Activated CD4-positive, alpha-beta T cell treated with anti-CD3 and anti-CD28 coated beads for 24 hours (primary cell): ENCODE results near the gene FBXW5.

Experiments
- DNase-seq, 2 donors: peaks; one replicate each; pipeline ENCODE4 v3.0.0-alpha.2; 2020; ENCODE audit warnings: low read depth in 2 of 2

FBXW5 gene

DNA sequence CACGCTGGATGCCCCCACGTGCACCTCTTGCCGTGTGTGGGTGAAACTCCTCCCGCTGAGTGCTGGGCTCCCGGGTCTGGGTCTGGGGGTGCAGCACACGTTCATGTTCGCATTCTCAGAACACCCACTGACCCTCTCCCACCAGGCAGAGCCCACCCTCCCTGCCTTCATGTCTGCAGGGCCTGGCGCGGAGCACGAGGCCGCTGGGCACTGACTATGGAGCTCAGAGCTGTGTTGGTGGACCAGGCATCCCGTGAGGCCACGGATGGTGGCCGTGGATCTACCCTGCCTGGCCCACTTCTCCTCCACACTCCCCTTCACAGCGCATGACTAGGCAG is 16.4 kb upstream of the FBXW5 start:
- DNase-seq = no peak

GRCh38 chr9:136960212-136960937 is 15.8 kb upstream of the FBXW5 start:
- DNase-seq = no peak

DNA sequence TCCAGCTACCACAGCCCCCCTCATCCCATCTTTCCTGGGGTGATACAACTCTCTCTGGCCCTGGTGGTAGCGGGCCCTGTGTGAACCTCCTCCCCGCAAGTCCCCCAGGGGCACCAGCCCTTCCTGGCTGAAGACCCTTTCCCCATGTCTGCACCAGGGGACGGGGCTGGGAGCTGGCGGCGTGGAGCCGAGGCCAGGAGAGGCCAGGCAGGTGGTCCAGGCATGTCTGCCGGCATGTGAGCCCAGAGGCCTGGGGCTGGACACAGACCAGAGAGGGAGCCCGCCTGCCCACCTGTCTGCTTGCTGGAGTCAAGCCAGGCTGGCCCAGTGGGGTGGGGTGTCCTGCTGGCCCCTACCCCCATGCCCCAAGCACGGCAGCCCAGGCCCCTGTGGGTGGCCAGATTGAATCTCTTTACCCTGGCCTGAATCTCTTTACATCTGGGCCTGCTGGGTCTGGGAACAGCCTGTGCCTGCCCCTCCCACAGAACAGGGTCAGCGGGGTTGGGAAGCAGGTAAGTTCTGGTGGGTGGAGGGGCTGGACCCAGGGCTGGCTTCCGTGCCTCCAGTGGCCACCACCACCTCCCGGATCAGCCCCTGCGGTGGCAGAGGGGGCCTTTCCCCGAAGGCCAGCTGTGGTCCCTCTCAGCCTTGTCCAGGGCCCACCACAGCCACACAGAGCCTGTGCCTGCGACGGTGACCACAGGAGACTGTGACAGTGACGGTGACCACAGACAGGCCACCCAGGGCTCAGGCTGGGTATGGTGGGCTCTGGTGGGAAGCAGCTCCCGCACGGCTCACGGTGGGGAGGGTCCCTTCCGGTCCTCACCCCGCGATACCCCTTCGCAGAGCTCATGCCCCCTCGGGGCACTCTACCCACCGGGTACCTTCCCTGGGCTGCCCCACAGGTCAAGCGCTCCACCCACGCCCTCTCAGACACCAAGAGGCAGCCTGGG is 14.6 kb upstream of the FBXW5 start:
- no peak for DNase-seq

GRCh38 chr9:136958473-136958872 is 13.9 kb upstream of the FBXW5 start:
- no peak for DNase-seq

DNA sequence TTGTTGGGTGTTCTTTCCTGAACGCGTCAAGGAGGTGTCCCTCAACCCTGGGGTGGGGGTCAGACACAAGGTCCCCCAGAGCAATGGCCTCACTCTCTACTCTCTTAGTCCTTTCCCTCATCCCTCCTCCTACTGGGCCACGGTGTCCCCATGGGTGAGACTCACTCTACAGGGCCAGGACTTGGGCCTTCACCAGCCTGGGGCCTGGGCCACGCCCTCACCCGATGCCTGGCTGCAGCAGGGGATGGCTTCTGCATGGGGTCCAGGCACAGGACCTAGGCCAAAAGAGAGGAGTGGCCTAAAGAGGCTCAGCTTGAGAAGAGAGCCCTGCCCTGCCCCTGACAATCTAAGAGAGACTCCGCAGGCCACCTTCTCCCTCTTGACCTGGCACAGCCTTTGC is 13.4 kb upstream of the FBXW5 start:
- no peak for DNase-seq

GRCh38 chr9:136957461-136957860 is 12.9 kb upstream of the FBXW5 start:
- DNase-seq = no peak

DNA sequence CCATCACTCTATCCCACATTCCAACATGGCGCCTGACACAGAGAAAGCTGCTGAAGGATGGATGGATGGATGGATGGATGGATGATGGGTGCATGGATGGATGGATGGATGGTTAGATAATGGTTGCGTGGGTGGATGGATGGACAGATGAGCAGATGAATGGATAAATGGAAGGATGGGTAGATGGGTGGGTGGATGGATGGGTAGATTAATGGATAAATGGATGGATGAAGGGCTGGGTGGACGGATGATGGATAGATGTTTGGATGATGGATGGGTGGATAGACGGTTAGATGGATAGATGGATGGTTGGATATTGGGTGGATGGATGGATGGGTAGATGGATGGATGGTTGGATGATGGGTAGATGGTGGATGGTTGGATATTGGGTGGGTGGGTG is 12.1 kb upstream of the FBXW5 start:
- no peak for DNase-seq

DNA sequence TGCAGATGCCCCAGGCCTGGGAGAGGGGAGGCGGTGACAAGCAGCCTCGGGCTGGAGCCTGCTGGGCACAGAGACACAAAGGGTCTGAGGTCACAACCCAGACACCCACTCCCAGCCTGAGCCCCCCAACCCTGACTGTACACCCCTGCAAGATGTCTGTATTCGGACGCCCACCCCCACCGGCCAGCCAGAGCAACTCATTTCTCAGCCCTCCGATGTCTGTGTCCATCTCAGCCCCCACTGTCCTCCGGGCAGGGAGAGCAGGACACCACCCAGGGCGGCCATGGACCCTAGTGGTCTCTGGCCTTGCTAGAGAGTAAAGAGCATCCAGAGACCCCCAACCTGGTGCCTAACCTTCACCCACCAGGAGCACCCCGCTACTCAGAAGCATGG is 11.4 kb upstream of the FBXW5 start:
- DNase-seq = no peak

DNA sequence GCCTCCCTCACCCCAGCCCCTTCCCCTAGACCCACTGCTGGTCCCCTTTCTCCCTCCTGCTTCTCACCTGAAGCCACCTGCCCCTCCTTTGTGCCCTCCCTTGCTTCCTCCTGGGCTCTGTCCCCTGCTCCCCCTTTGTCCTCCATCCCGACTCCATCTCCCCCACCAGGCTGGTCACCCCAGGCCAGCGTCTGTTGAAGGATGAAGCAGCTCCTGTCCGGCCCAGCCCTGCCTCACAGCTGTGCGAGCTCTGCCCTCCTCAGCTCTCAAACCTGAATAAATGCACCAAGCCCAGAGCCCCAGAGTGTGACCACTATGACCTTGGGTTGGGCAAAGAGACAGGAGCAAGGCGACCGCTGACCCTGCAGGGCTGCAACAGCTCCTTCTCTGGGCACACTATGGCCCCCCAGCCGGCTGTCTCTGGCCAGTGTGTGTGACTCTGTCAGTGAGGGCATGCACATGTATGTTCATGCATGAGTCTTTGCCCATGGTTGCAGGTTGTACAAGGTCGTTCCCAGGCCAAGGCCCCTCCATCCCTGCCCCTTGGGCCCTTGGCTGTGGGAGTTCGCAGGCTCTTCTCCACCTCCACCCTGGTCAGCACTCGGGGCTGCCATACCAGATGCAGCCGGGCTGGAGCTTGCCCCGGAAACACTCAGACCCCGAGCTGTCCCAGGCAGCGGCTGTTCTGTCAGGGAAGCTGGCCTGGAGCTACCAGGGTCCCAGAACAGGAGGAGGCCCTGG is 10.8 kb upstream of the FBXW5 start:
- DNase-seq = no peak

DNA sequence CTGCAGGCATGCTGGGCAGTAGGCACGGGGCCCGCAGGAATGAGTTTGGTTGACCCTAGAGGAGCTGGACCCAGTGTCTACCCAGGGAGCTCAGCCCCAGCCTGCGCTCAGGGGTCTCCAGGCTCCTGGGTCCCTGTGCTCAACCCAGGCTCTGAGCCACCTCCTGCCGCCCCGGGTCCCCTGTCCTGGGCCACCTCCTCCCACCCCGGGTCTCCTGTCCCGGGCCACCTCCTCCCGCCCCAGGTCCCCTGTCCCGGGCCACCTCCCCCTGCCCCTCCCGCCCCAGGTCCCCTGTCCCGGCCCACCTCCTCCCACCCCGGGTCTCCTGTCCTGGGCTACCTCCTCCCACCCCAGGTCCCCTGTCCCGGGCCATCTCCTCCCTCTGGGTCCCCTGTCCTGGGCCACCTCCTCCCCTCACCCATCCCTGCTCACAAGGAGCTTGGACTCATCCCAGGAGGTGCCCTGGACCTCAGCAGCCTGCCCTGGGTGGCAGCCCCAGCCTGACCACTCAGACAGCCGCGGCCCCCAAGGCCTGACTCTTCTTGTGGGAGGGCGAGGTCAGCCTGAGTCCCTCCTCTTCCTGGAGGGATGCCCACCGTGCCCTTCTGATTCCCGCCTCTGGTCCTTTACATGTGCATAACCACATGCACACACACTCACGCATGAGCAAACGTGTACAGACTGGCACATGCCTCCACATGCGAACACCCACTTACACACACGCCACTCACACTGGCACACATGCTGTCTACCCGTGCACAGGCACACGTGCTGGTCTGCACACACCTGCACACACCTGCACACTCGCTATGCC is 9.9 kb upstream of the FBXW5 start:
- DNase-seq = no peak

GRCh38 chr9:136953771-136954269 is 9.3 kb upstream of the FBXW5 start:
- DNase-seq = no peak

DNA sequence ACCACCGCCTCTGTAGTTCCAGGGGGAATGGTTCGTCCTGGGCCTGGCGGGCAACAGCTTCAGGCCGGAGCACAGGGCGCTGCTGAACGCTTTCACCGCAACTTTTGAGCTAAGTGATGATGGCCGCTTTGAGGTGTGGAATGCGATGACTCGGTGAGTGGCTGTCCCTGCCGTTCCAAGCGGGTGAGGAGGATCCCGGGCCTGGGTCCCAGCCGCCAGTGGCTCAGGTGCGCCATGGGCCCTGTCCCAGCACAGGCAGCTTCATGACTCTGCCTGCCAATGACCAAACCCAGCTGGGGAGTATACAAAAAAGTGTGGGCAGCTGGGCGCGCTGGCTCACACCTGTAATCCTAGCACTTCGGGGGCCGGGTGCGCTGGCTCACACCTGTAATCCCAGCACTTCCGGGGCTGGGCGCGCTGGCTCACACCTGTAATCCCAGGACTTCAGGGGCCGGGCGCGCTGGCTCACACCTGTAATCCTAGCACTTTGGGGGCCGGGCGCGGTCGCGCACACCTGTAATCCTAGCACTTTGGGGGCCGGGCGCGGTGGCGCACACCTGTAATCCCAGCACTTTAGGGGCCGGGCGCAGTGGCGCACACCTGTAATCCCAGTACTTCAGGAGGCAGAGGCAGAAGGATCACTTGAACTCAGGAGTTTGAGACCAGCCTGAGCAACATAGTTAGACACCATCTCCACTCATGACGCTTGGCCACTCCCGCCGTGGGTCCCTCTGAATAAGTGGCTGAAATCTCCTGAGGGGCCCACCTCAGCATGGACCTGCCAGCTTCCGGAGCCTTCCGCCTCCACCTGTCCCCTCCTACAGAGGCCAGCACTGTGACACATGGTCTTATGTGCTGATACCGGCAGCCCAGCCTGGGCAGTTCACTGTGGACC is 8.6 kb upstream of the FBXW5 start:
- DNase-seq = no peak

DNA sequence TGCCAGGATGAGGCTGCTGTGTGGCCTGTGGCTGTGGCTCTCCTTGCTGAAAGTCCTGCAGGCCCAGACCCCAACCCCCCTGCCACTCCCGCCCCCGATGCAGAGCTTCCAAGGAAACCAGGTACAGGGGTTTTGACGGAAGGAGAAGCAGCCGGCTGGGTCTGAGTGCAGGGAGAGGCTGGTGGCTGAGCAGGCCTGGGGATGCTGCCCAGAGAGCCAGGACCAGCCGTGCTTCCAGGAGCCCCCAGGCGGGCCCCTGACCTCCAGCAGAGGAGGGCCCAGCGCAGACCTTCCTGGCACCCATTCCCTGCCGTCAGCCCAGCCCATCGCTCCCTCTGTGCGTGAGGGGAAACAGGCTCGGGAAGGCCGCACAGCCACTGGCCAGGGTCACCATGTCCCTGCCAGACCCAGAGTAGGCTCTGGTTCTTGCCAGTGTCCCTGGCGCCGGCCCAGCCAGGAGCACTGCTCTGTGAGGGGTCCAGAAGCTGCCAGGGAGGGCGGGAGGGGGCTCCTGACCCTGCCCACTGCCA is 7.8 kb upstream of the FBXW5 start:
- DNase-seq = no peak

- DNase-seq = no peak
Observed at GRCh38 chr9:136951541-136952320, 7.2 kb upstream of the FBXW5 start, which contains the start of gene LCN12. LCN12 (plus strand) TSS chr9:136952273; CDS start chr9:136952328, 55 bp downstream.

DNA sequence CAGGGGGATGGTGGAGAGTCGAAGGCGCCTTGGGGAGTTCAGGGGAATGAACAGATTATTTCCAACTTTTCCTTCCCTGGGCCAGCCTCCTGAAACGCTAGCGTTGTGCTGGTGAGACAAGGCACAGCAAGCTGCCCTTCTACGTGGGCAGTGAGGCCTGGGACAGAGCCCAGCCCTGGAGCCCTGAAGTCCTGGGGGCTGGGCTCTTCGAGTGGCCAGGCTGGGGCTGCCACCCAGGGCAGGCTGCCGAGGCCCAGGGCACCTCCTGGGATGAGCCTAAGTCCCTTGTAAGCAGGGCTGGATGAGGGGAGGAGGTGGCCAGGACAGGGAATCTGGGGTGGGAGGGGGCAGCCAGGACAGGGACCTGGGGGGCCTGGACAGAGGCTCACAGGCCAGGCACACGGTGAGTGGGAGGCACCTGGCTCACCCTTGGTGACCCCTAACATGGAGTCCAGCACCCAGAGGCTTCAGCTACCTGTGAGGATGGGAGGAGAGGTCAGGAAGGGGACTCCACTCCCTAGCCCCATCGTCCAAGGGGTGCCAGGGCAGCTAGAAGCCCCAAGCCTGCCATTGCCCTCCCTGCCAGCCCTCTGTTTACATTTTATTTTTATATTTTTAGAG is 6.2 kb upstream of the FBXW5 start:
- DNase-seq = no peak

DNA sequence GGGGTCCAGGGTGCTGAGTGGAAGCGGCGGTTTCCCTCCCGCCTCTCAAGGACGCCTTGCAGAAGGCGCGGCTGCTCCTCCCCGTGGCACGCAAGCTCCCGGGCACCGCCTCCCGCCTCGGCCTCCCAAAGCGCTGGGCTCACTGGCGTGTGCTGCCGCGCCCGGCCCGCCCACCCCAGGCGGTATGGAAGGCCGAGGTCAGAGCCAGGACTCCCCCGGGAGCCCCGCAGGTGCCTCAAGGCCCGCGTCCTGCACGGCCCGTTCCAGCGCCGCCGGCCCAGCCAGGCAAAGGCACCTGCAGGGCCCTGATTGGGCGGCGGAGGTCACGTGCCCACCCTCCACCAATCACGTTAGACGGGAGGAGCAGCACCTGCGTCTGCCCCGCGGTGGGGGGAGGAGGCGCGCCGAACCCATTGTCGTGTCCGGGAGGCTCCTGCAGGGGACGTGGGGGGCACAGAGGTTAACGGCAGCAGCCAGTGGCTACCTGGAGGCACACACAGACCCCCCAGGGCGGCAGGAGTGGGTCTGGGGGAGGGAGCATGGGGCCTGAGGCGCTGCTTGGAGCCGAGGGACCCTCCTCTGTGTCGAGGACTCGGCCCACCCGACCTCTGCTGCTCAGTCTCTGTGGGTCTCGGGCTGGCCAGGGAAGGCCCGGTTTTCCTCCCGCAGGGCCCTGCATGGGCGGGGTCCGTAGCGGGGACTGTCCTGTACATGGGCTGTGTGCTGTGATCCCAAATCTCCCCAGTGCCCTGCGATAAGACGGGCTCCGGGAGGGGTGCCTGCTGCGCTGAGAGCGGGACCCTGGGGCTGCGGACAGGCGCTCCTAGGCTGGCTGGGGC is 5.5 kb upstream of the FBXW5 start:
- DNase-seq = peak; percentile 94 to 95

GRCh38 chr9:136949239-136949816 is 4.8 kb upstream of the FBXW5 start:
- no peak for DNase-seq
